Fibroblast of skin of scalp (primary cell): ENCODE data around the gene CDK11B.

ENCODE experiments used
- DNase-seq: peaks from one replicate; pipeline ENCODE4 v3.0.0-alpha.2; 2013

Gene CDK11B

DNA sequence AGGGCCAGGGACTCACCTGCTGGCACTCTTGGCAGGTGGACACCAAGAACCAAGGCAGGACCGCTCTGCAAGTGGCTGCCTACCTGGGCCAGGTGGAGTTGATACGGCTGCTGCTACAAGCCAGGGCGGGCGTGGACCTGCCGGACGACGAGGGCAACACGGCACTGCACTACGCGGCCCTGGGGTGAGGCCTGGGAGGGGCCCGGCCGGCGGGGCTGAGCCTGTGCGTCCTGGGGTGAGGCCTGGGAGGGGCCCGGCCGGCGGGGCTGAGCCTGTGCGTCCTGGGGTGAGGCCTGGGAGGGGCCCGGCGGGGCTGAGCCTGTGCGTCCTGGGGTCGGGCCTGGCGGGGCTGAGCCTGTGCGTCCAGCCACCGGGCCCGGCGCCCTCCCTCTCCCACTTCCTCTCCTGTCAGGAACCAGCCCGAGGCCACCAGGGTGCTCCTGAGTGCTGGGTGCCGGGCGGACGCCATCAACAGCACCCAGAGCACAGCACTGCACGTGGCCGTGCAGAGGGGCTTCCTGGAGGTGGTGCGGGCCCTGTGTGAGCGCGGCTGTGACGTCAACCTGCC lies 31.5 kb downstream of the CDK11B start:
- DNase-seq: no peak

DNA sequence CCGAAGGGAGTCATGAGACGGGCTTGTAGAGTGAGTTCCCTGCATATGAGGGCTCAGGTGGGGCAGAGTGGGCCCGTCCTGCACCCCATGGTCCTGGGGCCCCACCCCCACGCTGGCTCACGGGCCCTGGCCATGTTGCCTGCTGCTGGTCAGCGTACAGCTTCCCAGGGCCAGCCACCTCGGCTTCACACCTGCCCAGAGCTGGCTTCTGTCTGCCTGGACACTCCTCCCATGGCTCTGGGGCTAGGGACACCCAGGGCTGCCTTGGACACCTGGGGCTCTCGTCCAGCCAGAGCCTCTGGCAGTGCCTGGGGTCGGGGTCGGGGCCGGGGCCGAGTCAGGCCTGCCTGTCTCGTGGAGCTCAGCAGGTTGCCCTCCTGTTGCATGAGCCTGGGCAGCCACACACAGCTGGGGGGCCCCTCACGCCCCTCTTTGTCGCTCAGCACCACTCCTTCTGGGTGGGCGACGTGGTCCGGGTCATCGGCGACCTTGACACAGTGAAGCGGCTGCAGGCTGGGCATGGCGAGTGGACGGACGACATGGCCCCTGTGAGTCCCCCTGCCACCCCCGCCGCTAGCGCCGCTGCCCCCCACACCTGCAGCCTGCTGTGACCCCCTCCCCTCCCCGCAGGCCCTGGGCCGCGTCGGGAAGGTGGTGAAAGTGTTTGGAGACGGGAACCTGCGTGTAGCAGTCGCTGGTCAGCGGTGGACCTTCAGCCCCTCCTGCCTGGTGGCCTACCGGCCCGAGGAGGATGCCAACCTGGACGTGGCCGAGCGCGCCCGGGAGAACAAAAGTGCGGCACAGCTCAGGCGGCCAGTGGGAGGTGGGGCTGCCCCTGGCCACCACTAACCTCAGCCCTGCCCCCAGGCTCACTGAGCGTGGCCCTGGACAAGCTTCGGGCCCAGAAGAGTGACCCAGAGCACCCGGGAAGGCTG lies 32.3 kb downstream of the CDK11B start:
- DNase-seq: no peak

DNA sequence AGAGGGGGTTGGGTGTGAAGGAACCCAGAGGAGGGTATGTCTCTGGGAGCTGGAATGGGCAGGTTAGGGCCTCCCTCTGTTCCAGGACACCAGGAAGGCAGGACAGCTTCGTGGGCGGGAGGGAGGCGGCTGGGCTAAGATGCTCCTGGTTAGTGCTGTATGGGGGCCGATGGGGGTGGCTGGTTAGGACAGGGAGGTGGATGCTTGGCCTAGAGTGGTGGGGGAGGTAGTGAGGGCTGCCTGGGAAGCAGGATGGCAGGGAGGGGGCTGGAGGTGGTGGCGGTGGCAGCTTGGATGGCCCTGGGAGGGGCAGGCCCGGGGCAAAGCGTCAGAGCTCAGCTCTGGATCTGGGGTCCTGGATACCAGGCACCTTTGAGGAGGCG lies 33.0 kb downstream of the CDK11B start:
- no peak for DNase-seq

DNA sequence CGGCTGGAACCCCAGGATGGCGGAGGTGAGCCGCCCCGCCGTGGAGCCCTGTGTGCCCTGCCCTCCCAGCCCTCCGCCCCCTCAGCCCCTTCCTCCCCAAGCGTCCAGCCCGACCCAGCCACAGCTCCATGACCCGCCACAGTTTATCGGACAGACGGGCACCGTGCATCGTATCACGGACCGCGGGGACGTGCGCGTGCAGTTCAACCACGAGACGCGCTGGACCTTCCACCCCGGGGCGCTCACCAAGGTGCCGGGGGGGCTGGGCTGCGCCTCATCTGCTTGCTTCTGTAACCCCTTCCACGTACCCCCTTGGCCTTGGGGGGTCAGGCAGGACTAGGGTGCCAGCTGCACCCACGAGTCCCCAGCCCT lies 33.4 kb downstream of the CDK11B start:
- DNase-seq: no peak

DNA sequence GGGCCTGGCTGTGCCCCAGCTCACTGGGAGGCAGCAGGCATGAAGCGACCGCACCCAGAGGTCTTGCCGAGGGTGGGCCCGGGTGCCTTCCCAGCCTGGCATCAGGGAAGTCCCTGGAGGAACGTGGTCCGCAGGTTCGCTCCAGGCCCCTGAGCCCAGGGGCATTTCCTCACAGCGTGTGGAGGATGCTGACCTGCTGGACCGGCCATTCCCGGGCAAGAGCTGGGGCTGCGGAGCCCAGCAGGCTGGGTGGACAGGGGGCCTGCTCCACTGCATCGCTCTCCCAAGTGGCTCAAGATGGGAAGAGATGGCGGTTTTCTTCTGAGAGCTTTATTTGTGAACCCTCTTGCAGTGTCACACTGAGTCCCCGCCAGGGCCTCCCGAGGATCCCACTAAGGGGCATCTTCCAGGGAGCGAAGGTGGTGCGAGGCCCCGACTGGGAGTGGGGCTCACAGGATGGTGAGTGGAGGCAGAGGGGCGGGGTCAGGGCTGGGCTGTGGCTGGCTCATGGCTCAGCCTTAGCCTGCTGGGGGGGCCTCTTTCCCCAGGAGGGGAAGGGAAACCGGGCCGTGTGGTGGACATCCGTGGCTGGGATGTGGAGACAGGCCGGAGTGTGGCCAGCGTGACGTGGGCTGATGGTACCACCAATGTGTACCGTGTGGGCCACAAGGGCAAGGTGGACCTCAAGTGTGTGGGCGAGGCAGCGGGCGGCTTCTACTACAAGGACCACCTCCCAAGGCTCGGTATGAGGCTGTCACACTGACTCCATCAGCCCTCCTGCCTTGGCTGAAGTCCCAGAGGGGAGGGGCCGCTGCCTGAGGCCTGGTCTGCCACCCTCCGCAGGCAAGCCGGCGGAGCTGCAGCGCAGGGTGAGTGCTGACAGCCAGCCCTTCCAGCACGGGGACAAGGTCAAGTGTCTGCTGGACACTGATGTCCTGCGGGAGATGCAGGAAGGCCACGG lies 34.1 kb downstream of the CDK11B start:
- DNase-seq: peak; percentile 26

DNA sequence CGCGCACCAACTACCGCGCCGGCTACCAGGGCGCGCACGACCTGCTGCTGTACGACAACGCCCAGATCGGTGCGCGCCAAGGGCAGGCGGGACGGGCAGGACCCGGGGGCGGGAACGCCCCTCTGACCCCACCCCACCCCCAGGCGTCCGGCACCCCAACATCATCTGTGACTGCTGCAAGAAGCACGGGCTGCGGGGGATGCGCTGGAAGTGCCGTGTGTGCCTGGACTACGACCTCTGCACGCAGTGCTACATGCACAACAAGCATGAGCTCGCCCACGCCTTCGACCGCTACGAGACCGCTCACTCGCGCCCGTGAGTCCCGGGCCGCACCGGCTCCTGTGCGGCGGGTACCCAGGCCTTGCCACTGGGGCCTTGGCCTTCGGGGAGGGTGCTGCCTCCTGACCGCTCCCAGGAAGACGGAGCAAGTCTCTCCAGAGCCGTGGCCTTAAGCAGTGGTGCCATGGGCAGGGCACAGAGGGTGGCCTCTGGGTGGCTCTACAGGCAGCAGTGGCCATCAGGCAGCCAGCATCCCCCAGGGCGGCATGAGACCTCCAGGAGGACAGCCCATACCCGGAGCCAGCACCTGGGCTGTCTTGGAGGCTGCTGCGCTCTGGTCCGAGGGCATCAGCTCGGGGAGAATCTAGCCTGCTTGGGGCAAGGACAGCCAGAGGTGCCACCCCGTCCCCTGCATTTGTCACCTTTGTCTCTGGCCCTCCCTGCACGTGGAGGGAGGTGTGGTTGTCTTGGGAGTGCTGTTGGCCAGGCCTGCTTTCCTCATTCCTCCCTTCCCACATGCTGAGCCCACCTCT lies 35.0 kb downstream of the CDK11B start:
- DNase-seq: no peak

DNA sequence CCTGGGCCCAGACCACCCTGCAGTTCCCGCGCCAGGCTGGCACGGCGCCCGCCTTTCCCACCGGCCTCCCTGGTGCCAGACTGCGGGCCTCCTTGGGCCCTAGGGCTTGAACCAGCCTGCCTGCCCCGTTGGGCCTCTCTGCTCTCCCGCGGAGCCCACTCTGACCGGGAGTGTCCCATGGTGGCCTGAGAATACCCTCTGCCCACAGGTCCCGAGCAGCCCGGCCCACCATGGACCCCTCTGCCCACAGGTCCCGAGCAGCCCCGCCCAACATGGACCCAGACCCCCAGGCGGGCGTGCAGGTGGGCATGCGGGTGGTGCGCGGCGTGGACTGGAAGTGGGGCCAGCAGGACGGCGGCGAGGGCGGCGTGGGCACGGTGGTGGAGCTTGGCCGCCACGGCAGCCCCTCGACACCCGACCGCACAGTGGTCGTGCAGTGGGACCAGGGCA lies 35.6 kb downstream of the CDK11B start:
- no peak for DNase-seq

DNA sequence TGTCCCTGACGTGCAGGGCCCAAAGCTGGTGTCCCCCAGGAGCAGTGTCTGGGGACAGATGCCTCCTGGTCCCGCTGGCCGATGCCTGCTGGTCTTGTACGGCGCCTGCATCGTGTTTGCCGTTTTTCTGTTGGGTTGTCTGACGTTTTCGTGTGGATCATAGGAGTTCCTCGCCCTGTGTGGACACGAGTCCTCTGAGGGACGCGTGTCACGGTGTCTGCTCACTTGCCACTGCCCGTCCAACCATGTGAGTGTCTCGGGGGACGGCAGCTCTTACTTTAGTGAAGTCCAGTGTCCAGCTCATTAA lies 36.1 kb downstream of the CDK11B start:
- no peak for DNase-seq

DNA sequence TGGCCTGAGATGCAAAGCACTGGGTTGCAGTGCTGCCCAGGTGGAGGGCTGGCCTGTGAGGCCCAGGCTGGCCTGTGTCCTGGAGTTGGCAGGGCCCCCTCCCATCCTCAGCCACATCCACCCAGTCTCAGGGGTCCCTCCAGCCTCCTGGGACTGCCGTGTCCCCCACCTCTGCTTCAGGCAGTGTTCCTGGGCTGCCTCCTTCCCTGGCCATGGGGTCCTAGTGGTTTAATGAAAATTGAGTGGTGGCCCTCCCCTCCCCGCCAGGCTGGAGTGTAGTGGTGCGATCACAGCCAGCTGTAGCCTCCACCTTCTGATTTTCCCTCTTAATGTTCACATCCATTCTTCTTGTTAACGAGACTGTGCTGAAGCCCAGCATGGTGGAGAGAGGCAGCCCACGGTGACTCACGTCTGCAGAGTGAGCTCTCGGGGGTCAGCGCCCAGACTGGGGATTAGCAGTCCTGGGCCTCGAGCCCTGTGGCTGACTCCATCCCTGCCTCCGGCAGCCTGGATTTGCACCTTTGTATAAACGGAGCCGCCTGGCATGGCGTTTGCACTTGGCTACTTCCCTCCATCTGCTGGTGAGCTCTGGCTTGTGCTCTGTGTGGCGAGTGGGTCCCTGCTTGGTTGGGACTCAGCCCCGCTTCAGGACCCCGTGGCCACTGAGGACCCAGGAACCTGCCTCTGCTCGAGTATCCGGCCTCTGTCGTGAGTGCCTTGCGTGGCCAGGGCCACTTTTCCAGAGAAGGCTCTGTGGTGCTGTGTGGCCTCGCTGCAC lies 36.6 kb downstream of the CDK11B start:
- DNase-seq: no peak

DNA sequence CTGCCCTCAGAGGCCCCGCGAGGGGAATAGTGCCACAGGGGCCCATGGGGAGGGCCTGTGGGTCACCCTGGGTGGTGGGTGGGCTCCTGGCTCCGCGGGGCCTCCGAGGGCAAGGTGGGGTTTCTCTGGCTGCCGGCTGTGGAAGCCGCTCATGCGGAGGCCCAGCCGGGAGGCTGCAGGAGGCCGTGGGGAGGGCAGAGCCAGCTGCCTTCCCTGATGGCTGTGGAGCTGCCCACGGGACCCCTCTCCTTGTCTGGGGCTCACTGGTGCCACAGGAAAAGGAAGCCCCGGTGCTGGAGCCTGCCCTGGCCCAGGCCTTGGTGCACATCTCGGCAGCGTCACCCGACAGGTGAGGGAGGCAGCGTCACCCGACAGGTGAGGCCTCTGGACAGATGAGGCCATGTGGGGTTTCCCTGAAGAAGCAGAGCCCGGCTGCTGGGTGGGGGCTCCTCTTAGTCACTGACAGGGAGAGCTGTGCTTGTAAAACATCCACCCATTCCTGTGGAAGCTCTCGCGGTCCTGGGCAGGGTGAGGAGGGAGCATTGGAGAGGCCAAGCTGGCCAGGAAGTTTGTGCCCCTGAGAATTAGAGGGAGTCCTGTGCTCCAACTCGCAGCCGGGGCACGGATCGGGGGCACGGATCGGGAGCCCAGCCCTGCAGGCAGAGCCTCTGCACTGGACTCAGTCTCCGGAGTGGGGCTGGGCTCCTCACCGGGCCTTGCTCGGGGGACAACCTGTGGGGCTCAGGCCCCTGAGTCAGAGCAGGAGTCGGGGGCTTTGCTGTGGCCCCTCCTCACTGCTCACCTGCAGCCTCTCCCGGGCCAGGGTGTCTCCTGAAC lies 37.4 kb downstream of the CDK11B start:
- no peak for DNase-seq

DNA sequence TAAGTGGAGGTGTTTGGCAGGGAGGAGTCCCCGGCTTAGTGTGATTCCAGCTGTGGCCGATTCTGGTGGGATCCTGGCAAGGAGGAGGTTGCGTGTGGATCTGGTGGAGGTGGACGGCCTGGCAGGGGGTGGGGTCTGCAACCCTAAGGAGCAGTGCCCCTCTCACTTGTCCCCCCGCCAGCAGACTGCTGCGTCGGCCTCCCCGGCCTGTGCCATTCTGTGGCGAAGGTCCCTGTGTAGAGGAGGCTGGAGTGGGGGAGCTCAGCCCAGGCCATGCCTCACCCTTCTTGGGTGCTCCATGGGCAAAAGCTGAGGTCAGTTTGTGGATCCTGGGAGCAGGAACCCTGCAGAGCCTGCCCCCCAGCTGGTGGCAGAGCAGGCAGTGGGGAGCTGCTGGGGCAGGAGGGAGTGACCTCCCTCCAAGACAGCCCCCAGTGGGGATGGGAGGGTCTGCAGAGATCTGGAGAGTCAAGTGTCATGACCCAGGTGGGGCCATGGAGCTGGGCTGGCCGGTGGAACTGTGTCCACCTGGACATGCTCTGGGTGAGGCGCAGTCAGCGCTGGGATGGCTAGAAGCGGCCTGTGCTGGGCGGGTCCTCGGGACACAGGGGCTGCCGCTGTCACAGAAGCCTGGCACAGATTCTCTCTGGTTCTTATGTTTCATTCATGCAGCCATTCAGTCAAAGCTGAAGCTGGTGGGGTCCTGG lies 38.2 kb downstream of the CDK11B start:
- no peak for DNase-seq

DNA sequence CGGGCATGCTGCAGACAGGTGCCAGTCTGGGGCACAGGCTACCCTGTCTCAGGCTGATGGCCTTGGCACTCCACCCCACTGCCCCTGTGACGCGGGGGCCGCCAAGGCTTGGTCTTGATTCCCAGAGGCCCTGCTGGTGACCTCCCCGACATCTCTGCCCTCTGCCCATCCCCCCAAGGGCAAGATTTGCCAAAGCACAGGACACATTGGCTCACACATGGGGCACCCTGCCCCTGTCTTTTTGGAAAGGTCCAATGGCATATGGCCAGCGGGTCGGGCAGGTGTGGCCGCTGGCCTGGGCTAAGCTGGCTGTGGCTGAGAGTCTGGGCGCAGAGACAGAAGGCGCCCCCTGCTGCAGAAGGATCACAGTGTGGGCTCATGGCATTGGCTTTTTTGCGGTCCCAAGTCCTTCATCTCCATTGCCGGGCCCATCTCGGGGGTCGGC lies 38.9 kb downstream of the CDK11B start:
- DNase-seq: no peak

DNA sequence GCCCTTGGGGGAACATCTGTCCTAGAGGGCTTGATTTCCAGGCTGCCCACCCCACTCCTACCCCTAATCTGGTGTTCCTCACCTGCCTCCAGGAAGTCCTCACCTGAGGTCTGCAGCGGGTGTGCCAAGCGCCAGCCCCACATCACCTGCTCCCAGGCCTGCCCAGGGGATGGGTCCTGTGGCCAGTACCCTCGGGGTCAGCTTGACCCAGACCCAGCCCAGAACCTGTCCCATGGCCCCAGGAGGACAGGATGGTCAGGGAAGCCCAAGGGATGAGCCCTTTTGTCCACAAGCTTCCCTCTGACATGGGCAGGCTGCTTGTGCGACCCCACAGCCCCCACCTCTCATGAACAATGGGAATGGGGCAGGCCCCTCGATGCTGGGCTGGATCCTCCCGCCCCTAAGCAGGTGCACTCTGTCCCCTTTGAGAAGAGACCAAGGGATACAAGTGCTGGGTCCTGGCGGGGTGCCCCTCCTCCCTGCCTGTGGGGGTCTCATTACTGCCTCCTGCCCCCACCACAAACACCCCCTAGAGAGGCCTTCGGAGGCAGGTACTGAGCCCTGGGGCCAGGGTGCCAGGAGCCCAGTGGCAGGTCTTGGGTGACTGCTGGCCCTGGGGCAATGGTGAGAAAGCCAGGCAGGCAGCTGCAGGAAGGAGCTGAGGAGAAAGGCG lies 40.3 kb downstream of the CDK11B start:
- no peak for DNase-seq

DNA sequence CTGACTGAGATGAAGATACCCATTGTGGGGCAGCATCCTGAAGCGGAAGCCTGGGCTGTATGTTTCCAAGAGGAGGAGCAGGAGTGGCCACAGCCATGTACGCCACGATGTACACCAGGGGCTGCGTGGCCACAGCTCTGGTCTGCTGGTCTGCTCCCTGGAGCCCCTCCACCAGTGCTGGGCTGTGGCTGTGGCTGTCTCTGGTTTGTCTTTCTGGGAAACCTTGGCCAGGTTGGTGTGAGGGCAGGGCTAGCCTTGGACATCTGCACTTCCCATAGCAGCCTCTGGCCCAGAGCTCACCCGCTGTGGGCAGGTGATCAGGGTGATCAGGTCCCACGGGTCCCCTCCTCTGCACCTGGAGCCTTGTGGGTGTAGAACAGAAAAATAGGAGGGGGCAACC lies 40.9 kb downstream of the CDK11B start:
- no peak for DNase-seq

DNA sequence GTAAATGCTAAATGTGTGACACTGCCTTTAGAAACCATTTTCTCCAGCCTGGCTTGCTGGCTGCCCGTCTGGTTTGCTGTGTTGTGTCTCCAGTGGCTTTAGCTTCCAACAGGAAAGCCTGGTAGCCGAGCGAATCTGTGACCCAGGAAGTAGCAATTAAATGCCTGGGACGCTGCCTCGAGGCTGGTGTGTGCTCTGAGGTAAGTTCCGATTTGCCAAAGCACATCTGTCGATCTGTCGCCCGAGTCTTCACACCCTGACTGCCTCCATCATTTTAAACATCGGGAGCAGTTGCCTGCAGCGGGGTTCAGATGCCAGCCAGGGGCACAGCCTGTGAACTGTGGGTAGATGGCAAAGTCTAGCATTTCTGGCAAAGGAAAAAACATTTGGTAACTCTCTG lies 41.3 kb downstream of the CDK11B start:
- DNase-seq: no peak

DNA sequence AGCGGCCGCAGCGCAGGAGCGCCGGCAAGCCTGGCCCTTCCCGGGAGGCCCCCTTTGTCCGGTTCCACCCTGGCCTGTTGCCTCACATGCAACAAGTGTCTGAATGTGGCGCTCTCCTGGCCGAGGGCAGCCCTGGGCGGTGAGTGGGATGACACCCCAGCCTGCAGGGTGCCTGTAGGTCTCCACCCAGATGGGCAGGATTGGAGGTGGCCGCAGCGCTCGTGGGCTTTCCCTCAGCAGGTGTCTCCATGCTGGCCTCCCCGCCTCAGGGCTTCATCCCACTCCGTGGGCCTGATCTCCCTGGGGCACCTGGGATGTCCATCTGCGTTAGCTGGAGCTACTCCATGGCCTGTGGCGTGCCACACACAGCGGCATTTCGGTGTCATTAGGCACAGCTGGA lies 42.0 kb downstream of the CDK11B start:
- no peak for DNase-seq

DNA sequence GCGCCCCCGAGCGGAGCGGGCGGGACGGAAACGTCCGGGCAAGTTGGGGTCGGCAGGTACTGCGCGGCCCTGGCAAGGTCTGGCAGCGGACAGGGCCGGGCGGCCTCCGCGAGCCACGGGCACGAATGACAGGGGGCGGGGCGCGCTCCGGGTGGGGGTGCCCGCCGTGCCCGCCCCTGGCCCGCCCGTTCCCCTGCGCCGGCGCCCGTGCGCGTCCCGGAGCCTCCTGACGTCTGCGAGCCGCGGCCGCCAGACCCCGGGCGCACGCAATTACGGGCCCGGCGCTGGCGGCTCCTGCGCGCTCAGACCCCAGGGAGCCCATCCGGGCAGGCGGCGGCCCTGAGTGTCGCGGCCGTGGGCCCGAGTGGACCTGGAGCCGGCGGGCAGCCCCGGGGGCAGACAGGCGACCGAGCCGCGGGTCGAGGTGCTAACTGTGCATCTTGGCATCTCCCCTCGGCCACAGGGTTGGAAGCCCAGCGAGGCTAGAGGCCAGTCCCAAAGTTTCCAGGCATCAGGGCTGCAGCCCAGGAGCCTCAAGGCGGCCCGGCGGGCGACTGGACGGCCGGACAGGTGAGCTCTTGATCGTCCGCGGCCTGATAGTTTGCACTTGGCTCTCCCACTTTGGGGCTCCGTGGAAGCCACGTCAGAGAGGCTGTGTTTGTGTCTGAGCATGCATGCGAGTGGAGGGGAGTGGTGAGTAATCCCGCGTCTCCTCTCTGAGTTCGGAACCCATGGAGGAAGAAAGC lies 42.6 kb downstream of the CDK11B start:
- no peak for DNase-seq

DNA sequence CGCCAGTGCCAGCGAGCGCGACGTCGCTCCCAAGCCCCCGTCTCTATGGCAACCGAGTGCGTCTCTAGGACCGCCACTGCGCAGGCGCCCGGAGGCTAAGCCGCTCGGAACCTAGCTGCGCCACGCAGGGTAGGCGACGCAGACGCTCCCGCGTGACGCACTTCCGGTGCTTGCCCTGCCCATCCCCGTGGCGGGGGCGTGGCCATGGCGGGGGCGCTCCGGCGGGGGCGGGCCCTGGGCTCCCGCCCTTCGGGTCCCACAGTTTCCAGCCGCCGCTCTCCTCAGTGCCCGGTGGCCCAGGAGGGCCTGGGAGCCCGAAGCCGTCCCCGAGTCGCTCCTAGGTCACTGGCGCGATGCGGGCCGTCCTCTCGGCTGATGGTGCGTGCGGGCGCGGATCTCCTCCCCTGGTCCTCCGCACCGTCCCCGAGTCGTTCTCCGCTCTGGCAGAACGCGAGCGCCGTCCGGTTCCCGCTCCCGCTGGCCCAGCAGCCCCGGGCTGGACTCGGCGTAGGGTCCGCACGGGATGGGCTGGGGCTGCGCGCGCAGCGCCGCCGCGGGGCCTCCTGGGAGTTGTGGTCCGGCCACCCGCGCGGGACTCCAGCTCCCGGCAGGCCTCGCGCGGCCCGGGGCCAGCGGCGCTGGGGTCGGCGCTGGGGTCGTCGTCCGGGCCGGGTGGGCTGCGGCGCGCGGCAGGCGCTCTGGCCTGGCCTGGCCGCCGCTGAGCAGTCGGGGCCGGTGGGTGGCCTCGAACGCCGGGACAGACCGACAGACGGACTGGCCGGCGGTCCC lies 43.4 kb downstream of the CDK11B start, which contains the start of gene MIB2:
Gene MIB2 (plus strand): TSS at position 245 of the 789 bp plus-strand sequence. CDS start 7,953 bp downstream, outside the sequence.
- DNase-seq: peak; percentile 97
